A549 treated with AZD2906 at 1 μM for 4 hours (cell line): Measurements from ENCODE around the gene ANKRD49. TPM values are rescaled to one million over a fixed set of nuclear protein-coding genes. Genes with fewer than 3 reads are reported as not detected.

Source experiments
- total RNA-seq: library from RNA; stranded (reverse); fragments of 200-300 nt; extraction: Qiagen RNA extraction; gene quantifications from 5 replicates; pipeline ENCODE4 v1.2.3, GENCODE V29; 2022

ANKRD49 gene
- 4.8 to 7.8 TPM (median 6.5 TPM) in 5 replicates for total RNA-seq

GRCh38 chr11:94493281-94494125, at the start of gene ANKRD49, which contains the start of gene MRE11:
ANKRD49 (plus strand) TSS chr11:94493984; CDS start chr11:94496694, 2,710 bp downstream.
MRE11 (minus strand) TSS chr11:94493844; CDS start chr11:94492801, 1,043 bp downstream.

GRCh38 chr11:94511932-94512781, 18.4 kb downstream of the ANKRD49 start, which contains the start of gene C11orf97:
C11orf97 (plus strand) TSS chr11:94512461; CDS start chr11:94512529, 68 bp downstream.

GRCh38 chr11:94543695-94544645, 50.2 kb downstream of the ANKRD49 start, which contains the start of gene FUT4:
FUT4 (plus strand) TSS chr11:94543921; CDS start chr11:94544134, 213 bp downstream.

Other genes starting within 250 kb of the ANKRD49 start
- not detected in 5 replicates for gene IZUMO1R, start 189.4 kb upstream of the ANKRD49 start, total RNA-seq
- gene GPR83, start 92.6 kb upstream of the ANKRD49 start, total RNA-seq, result 0.08 to 0.11 TPM (median 0.09 TPM) in 5 replicates
- 10.6 to 19.9 TPM (median 13.9 TPM) in 5 replicates for gene MRE11, start 140 bp upstream of the ANKRD49 start, total RNA-seq
- not detected in 5 replicates for gene C11orf97, start 18.5 kb downstream of the ANKRD49 start, total RNA-seq
- 2.5 to 3.1 TPM (median 2.9 TPM) in 5 replicates for gene FUT4, start 49.9 kb downstream of the ANKRD49 start, total RNA-seq
- 0.15 to 0.30 TPM (median 0.21 TPM) in 5 replicates for gene PIWIL4, start 73.4 kb downstream of the ANKRD49 start, total RNA-seq